Measurements from ENCODE around the gene TSPAN10.
"Not testable (repeated sequence)": the region's sequence is repeated elsewhere in the genome, so short reads cannot be mapped to it uniquely, and the experiment has no call there.

The TSPAN10 gene

DNA sequence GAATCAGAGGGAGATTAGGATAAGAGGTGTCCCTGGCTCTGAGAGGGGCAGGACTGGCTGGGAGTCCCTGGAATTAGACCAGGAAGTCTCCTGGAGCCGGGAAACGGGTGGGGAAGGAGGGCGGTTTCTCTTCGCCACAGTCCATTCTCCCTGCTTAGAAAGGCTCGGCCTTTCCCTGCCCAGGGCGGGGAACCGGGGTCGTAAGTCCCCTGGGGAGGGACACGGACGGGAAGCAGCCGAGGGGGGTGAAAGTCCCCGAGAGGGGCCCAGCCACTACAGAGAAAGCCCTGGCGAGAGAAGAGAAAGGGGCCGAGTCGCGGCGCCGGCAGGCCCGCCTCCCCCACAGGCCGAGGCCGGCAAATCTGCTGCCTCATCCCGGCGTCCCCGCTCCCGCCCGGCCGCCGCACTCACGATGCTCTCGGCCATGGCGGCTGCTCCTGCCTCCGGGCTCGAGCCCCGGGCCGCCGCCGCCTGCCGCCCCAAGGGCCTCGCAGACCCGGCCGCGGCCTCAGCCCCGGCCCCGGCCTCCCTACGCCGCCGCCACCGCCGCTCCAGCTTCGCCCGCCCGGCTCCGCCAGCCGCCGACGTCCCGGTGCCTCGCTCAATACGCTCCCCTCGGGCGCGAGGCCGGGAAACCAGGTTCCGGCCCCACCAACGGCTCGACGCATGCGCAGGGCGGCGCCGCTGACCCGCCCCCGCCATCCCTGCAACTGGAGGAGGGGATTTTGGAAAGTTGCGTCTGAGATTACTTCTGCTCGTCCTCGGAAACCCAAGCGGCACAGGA lies at the start of gene TSPAN10, which contains the start of gene NPLOC4:
Gene TSPAN10 (plus strand): TSS at position 692 of the 784 bp plus-strand sequence. CDS start 5,217 bp downstream, outside the sequence.
Gene NPLOC4 (minus strand): TSS at position 608 of the 784 bp plus-strand sequence. CDS start 182 bp downstream, at position 426.
- peak; percentile 64 for DNase-seq (ENCODE audit: low read depth)

DNA sequence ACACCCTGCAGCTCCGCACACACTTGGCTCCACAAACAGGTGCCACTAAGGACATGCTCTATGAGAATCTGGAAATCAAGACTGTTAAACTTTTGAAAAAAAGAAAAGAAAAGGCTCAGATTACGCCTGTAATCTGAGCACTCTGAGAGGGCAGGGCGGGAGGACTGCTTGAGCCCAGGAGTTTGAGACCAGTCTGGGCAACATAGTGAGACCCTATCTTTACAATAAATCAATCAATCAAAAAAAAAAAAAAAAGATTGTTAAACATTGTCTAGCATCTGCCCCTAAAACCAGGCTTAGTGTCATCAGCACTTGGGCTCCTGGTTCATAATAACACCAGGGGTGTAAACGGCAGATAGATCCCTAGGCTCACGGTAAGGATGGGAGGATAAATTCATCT lies 47.4 kb upstream of the TSPAN10 start:
- DNase-seq (ENCODE audit: low read depth) = no peak

DNA sequence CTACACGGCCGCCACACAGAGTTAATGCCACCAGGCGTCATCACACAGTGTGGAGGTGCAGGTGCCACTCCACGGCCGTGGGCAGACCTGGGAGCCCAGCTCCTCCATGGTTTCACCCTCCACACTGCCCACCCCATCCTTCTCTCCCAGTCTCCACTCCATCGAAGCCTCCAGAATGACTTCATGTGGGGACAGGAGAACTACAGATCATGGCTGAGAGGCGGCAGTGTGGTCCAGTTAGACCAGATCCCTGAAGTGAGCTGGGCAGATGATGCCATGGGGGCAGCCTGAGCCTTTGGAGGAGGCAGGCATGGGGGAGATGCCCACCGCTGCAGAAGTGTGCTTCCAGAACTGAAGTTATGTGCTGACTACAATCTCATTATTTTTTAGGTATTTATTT lies 46.9 kb upstream of the TSPAN10 start:
- DNase-seq (ENCODE audit: low read depth) = no peak

DNA sequence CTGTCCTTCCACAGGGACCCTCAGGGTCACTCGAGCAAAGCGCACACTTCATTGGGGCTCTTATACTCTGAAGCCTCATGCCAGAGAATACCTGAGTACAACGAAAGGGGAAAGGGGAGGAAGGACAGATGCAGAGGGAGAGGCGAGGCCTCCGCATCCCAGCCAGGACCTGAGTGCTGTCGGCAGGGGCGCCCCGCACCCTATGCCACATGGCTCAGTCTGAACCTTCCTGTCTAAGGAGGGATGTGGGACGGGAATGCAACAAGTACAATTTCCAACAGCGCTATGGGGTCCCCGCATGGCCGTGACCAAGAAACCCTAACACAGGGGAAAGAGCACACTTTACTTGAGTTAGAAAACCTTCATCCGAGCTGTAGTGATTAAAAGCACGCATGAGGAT lies 45.0 kb upstream of the TSPAN10 start:
- DNase-seq (ENCODE audit: low read depth) = no peak

DNA sequence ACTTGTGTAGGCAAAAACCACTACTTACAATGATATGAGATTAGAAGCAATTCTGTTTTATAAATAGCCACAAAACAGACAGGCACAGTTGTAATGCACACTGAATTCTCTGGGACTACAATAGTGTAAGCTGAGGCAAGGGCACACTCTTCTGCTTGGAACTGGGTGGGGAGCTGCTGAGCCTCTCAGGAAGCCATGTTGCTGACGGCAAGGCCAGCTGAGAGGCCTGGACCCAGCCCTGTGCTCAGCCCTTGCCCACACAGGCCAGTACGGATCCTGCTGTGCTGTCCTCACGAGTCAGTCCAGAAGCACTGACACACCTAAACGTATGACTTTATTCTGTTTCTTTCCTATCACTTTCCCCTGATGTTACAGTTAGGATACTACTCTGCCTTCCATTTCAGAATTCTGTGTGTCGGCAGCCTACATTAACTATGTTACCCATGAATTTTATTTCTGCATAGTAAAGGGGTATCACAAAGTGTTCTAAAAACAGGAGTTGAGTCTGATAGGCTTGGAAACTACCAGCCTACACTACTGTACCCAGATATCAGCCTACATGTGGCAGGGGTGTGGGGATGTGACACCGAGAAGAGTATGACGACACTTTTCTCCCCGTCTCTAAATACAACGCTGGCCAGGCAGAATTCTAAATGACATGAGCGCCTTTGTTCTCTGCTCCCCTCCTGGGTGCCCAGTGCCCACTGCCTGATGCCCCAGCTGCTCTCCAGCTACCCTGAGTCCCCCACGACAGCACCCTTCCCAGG lies 43.7 kb upstream of the TSPAN10 start:
- no peak for DNase-seq (ENCODE audit: low read depth)

GRCh38 chr17:81599719-81600486 lies 37.1 kb upstream of the TSPAN10 start:
- no peak for DNase-seq (ENCODE audit: low read depth)

DNA sequence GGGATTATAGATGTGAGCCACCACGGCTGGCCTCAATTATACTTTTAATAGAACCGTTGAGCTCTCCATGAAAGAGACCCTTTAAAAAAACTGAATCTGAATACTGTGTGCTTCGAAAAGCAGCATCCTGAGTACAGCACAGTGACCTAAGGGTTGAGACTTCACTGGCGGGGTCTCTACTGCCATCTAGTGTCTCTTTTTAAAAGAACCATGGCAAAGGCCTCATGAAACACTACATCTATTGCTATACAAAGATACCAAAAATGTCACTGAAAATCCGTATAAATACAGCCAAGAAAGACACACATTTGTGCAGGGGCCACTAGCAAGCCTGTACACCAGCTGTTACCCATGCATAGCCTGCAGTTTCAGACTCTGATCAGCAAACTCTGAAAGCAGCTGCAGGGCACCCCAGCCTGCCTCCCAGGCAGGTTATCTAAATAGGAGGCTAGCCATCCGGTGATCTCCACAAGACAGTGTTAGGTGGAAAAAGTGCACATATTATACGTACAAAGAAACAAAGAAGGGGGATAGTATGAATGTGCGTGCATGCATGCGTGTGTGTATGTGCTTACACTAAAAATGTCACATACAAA lies 35.4 kb upstream of the TSPAN10 start:
- DNase-seq (ENCODE audit: low read depth) = peak; percentile 62

DNA sequence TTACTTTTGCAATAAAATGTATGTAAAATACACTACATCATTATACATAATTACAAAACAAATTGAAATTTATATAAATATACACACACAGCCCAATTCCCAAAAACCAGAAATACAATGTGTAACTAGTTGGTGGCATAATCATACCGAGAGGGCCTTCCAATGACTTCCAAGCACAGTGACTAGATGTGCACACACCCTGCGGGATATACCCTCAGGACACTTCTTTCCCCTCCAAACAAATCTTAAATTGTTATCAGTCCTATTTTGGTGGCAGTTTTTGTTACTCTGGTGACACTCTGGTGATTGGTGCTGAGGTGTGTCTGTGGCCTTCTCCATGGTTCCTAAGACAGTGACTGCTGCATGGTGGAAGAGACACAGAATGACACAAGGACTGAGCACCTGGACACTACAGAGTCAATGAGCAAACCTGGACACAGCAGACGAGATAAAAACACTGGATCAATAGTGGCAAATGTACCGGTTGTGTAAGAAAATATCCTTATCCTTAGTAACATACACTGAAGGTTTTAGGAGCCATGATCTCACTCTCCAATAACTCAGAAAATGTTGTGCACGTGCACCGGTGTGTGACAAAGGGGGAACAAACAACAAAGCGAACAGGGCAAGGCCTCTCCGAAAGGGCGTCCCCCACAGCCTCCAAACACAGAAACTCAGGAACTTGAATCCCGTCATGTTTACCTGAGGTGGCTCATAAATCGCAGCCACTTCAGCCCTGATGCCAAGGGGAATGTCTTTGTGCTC lies 33.0 kb upstream of the TSPAN10 start:
- no peak for DNase-seq (ENCODE audit: low read depth)

DNA sequence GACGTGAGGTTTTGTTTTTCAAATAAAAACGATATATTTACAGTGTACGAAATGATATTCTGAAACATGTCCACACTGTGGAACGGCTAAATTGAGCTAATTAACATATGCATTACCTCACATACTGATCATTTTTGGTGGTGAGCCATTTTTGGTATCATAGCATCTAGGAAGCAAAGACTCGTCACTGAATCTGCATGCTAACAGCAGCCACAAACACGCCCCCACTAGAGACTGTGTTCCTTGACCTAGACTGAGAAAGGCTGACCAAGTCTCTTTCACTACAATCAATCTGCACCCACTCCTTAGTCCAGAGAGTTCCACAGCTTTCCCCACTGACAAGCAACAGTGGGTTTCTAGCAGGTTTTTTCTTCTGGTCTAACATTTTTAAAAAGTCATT lies 29.6 kb upstream of the TSPAN10 start:
- DNase-seq (ENCODE audit: low read depth) = no peak

- DNase-seq (ENCODE audit: low read depth) = no peak
Measured at GRCh38 chr17:81608082-81608481, 28.9 kb upstream of the TSPAN10 start.

DNA sequence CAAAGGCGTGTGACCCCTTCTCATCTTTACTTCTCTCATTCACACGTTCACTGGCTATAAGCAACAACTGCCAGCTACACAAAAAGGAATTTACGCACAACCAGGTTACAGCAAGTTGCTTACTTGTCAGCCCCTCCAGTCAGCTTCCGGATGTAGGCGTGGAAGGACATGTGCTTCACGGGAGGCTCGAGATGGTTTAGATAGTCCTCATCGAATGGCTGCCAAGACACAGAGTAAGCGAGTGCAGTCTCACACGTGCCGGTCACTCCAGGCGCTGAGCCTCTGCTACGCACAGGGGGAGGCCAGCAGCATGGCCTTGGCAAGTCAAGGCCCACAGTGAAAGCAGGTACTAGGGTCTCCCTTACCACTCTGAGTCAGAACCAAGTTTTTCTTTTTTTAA lies 28.4 kb upstream of the TSPAN10 start:
- DNase-seq (ENCODE audit: low read depth) = no peak

DNA sequence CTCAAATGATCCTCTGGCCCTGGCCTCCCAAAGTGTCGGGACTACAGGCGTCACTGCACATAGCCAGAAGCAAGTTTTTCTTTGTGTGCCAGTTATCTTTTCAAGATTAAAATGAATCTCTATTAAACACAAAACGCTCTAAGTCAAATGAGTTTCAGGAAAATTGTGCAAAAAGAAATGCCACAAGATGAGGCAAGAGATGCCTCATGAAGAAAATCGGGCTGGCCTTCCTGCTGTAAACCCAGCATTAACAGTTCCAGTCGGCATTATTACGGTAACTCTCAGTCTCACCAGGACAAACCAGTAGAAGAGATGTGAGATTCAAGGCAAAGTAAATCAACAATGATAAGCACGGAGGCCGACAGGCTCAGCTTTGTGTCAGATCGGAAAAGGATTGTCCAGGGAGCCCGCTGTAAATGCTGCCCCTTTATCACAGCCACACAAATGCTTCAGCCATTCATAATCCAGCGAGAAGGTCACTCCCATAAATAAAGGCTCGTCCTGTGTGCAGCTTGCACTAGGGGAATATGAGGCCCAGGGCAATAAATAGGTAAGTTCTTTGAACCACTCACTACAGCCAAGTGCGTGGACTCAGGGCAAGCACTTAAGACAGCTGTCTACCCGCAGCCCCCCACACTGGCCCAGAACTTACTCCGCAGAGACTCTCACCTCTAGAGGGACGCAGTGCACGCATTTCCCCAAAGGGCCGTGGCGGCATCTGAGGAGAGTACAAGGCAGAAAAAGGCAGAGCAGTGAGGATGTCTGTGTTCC lies 27.3 kb upstream of the TSPAN10 start:
- no peak for DNase-seq (ENCODE audit: low read depth)

GRCh38 chr17:81612172-81612970 lies 24.6 kb upstream of the TSPAN10 start:
- DNase-seq (ENCODE audit: low read depth) = no peak

- DNase-seq (ENCODE audit: low read depth) = no peak
Measured at GRCh38 chr17:81615401-81615930, 21.5 kb upstream of the TSPAN10 start.

- DNase-seq (ENCODE audit: low read depth) = no peak
Measured at GRCh38 chr17:81616877-81617276, 20.1 kb upstream of the TSPAN10 start.

DNA sequence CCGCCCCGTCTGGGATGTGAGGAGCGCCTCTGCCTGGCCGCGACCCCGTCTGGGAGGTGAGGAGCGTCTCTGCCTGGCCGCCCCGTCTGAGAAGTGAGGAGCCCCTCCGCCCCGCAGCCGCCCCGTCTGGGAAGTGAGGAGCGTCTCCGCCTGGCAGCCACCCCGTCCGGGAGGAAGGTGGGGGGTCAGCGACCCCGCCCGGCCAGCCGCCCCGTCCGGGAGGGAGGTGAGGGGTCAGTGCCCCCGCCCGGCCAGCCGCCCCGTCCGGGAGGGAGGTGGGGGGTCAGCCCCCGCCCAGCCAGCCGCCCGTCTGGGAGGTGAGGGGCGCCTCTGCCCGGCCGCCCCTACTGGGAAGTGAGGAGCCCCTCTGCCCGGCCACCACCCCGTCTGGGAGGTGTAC lies 18.7 kb upstream of the TSPAN10 start:
- DNase-seq (ENCODE audit: low read depth) = not testable (repeated sequence)

DNA sequence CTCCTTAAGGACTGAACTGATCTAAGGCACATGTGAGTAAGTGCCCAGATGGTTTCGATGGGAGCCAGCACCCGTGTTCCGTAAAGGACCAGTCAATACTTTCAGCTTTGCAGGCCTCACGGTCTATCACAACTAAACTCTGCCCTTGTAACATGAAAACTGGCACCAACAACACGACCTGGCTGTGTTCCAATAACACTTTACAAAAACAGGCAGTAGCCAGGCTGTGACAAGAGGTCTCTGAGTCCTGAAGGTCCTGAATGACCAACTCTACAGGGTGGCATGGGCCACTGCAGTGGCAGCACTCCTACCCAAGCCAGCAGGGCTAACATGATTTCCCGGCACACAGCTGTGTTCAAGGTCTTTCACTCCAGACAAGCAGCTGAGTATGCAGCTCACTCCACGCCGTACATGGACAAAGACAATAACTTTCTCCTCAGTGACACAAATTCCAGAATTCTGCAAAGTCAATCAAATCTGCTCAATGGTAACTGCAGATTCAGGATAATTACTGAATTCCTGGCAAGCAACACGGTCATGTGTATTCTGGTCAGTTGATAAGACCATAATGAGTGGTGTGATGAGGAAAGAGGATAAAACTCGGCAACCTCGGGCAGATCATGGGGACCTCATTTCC lies 15.4 kb upstream of the TSPAN10 start:
- DNase-seq (ENCODE audit: low read depth) = no peak

GRCh38 chr17:81630274-81630673 lies 6.7 kb upstream of the TSPAN10 start:
- DNase-seq (ENCODE audit: low read depth) = no peak

DNA sequence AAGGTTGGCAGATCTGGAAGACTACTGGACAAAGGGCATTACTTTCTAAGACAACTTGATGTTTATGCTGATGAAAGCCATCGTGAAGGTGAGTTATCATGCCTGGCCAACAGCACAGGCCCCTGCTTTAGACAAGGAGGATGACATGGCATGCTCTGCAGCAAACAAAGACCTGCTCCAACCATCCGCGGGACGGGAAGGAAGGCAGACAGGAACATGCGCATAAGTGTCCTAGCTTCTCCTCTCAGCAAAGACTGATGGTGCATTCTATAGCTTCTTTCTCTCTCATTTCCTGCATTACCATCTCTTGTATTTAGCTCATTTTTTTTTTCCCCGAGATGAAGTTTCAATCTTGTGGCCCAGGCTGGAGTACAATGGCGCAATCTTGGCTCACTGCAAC lies 5.5 kb upstream of the TSPAN10 start:
- no peak for DNase-seq (ENCODE audit: low read depth)
